Measurements from ENCODE around the gene CAMK2G.

The CAMK2G gene

DNA sequence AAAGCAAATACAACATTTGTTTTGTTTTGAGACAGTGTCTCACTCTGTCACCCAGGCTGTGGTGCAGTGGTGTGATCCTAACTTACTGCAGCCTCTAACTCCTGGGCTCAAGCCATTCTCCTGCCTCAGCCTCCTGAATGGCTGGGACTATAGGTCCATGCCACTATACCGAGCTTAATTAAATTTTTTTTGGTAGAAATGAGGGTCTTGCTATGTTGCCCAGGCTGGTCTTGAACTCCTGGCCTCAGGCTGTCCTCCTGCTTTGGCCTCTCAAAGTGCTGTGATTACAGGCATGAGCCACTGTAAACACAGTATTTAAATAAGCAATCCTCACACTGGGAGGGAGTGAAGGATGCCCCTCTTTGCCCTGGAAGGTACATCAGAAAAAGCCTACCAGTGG lies 4.0 kb upstream of the CAMK2G start:
- no peak for DNase-seq

DNA sequence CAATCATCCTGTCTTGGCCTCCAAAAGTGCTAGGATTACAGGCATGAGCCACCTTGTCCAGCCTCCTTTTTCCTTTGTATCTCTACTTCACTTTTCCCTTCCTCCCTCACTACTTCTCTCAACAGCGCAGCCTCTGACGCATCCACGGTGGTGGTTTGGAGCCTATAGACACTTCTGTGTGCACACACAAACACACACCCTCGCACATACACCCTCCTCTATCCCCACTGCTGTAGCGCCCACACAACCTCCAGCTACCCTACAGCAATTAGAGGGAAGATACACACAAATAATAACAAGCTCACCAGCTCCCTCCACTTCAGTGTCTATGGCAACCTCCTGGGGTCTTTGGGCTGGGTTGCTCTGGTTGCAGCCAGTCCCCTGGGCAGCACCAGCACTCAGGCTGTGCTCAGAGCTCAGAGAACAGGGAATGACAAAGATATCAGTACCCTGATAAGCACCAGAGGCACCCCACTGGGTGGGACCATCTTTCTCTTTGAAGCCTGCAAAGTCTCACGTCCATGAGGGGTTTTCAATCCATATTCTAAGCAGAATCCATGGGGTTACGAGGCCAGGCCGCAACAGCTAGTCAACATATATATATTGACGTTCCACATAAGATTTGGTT lies 3.3 kb upstream of the CAMK2G start:
- no peak for DNase-seq

DNA sequence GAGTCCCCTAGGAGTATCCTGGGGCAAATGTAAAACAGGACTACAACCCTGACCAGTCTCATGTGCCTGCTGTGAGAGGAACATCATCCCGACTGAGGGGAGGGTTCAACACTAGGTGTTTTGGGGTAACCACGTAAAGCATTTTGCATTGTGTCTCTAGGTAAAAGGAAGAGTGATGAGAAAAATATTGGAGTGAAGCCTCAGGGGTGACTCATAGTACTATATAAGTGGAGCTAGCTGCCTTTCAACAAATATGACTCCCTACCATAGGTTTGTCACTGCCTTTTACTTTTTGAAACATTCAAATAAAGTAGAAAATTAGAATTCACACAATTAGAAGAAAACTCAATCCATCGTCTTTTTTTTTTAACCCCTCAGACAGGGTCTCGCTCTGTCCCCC lies 2.6 kb upstream of the CAMK2G start:
- no peak for DNase-seq

DNA sequence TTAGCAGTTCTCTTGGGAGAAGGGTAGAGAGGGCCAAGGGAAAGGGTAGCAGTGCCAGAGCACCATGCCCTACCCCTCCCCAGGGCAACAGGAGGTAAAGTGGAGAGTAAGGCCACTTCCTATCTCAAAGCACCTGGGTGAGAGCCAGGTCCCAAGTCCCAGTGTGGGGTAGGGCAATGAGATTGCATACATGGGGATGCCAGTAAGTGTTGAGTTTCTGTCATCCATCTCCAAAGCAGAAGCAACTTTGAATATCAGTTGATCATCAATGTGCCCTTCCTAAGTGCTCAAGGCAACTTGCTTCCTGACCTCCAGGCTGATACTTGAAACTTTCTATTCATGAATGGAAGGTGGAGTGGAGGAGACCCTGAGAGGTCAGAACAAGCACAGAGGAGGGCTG lies 2.2 kb upstream of the CAMK2G start:
- no peak for DNase-seq

DNA sequence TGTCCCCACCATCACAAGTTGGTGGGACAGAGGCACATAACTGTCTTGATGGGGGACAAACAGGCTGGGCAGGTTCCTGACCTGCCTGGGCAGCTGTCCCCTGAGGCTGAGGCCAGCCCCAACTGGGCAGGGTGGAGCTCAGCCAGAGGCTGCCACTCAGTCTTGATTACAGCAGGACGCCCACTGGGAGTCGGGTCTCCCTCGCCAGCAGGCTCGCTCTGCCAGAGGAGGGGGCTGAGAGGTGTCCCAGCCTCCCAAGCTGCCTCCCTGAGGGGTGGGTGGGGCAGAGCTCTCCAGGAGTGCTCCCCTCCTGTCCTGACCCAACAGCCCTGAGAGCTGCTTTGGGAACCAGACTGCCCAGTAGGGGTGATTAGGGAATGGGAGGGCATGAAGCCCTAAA lies 1.8 kb upstream of the CAMK2G start:
- DNase-seq = no peak

DNA sequence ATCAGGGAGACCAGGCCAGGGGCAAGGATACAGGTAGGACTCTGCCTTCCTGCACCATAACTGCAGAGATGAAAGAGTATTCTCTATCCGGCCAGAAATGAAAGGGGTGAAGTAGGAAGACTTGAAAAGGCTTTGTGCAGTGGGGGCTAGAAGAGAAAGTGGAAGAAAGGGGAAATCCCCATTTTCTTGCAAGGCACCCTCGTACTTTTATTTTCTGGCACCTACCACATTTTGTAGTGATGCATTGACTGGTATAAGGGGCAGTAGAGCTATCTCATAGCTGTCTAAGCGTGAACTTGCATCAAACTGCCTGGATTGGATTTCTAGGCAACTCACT lies 752 bp upstream of the CAMK2G start:
- DNase-seq = peak; percentile 45

DNA sequence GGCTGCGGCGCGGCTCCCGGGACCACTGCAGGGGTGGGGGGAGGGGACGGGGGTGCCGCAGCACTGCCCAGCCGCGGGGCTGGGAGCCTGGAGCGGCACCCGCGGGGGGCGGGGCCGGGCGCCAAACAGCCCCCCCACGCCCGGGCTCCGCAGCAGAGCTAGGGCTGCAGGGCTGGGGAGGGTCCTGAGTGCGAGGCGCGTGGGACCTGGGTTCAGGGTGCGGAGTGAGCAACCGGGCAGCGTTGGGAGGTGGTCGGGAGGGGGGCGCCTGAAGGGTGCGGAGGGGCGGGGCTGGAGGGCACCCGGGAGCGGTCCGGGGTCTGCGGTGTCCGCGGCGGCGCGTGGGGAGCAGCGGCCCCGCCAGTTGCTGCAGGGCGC lies 528 bp downstream of the CAMK2G start:
- DNase-seq = no peak

DNA sequence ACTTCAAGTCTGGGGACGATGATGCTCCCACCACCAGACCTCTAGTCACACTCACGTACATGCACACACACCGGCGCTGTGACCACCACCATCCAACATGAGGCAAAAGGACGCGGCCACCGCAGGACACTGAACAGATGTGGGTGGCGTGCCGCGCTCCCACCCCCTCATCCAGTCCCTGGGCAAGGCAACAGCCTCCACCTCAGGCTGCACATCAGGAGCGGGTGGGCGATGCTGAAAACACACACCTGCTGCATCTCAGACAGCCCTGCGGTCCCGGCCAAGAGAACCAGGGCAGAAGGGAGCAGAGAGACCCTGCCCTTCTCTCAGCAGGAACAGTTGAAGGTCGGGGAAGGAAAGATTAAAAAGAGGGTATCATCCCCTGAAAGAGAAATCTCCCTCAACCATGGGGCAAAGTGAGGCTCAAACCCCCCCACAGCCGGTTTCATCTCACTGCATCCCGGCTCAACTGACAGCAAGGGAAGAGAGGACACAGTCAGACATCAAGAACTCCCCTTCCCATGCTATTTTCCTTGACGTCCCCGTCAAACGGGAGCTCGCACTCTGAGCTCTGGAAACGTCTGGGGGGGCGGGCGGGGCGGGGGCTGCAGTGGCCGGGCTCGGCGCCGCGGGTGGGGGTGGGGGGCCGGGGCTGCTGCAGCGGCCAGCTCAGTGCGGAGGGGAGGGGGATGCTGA lies 1.1 kb downstream of the CAMK2G start:
- no peak for DNase-seq

DNA sequence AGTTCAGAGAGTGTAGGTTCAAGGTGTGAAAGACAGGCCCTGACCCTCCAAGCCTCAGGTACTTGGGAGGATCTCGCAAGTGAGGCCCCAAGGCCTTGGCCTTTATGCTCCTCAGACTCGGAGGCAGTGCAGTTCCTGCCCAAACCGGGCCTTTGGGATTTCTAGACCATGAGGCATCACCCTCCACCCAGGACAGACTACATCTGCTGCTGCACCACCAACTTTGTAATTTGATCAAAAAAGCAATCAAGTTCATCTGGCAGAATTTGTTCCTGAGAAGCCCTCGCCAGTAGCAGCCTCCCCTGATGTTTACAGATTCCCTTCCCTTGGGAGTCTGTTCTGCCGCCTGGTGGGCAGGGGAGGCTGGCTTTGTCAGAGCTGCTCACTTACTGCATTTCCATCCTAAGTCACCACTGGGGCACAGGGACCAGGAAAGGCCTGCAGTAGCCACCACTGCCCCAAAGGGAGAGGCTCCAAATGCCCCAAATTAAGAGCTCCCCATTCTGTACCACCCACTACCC lies 2.1 kb downstream of the CAMK2G start:
- no peak for DNase-seq

DNA sequence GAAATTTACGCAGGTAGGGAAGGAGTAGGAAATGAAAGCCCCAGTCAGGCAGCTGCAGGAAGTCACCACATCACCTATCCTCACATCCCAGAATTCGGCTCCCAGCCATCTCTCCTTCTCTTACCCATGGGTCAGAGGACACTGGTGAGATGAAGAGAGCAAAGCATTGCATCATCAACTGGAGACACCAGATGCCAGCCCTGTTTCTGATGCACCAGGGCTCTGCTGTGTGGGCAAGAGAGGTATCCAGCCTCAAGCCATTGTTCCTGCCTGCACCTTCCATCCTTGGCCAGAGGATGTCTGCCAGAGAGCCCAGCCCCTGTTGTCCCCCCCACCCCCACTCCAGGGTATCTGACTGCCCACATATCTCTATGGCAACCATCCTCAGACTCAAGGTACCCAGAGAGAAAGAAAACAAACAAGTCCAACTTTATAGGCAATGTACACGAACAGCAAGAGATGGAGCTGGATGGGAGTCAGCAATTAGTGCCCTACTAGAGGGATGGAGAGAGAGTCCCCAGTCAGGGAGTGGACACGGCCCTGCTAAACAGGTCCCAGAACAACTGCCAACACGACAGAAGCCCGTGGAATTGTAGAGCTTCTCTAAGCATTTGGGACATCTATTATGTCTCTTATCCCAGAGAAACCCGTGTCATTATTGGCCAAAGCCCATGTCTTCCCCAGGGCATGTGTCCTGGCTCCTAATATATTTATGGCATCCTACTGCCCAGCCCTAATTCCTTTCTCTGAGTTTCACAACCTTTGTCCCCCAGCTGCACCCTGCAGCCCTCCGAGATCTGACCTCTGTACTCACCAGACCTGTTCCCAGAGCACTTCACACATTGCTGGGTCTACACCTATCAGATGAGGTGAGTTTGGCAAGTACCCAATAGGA lies 2.8 kb downstream of the CAMK2G start:
- no peak for DNase-seq

DNA sequence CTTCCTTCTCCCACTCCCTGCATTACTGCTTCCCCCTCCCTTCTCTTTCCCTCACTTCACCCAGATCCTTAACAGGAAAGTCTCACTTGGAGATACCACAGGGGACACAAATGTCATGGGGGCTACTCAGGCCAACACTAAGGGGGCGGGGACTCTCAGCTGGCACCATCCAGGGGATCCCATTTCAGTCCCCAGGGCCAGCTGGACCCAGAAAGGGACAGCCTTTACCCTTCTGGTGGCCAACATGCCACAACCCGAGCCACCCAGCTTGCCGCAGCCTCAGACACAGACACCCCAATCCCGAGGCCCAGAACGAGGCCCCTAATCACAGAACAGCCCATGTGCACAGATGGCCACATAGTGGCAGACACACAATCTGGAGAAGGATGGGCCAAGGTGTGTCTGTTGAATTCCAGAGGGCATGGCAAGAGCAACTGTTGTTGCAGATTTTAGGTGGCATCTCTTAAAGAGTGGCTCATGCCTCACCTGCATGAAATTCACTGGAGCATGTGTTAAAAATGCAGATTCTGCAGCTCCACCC lies 5.6 kb downstream of the CAMK2G start:
- DNase-seq = no peak

DNA sequence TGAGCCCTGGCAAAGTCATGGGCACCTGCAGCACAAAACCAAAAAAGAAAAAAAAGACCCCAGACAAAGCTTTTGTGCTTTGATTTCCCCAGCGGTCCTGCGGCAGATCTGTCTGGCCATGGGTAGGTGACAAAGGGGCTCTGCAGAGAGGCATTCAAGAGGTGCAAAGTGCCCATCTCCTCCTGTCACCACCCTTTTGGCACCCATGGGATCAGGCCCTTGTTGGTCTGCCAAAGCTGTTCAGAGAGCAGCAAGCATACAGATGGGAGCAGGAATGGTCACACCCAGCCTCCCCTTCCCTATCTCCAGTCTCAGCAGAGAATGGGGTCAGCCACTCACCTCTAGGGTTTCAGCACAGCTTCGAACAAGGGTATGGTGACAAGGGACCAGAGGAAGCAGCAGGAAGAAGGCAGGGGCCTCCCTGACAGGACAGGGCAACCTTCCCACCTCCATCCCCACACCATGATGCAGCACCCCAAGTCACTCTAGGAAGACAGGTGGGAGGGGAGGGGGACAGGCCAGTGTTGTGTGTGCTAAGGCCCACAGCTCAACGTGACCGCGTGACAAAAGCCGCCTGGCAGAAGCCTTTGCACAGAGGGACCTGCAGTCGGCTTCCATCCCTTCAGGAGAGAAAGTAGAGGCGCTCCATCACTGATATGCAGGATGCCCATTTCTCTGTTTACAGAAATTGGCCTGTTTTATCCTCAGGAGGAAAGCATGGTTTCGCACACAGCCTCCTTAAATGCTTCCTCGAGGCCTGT lies 6.3 kb downstream of the CAMK2G start:
- no peak for DNase-seq

DNA sequence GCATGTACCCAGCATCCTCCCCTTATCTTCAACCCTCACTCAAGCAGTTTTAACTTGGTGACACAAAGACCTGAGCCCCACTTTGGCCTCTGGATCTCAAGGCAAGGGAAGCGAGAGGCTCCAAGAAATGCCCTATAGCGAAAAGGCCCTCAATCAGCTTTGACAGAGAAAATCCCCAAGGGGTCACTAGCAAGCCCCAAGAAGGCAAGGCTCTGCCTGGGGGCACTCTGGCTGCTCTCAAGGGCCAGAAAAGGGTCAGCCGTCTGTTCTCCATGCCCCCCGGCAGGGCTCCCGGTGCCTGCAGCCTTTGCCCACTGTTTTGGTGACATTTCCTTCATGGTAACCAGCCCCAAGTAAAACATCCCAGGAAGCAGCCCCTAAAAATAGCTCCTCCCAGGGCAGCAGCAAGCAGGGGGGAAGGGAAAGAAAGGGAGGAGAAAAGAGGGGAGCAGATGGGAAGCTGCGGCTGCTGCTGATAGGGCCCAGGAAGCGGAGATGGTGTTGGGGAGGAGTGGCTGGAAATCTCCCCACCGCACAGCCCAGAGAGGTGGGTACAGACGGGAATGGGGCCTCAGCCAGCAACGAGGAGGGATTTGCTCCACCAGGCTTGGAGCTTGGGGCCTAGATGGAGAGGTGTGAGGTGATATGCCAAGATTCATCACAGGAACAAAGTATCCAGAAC lies 7.1 kb downstream of the CAMK2G start:
- DNase-seq = no peak

DNA sequence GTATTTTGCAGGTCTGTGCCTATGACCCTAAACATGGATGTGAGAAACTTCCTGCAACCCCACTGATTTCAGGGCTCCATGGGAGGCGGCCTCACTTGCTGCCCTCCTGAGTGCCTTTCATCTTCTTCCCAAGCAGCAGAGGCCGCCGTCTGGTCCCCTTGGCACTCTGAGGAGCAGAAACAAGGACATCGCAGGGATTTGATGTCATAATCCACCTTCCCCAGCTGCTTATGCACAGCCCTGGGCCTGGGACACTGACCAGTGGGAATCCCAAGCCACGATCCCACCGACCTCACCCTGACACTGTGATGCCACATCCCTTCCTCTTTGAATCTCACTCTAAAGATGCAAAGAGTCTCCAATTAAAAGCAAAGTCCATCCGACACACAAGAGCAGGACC lies 7.7 kb downstream of the CAMK2G start:
- no peak for DNase-seq

DNA sequence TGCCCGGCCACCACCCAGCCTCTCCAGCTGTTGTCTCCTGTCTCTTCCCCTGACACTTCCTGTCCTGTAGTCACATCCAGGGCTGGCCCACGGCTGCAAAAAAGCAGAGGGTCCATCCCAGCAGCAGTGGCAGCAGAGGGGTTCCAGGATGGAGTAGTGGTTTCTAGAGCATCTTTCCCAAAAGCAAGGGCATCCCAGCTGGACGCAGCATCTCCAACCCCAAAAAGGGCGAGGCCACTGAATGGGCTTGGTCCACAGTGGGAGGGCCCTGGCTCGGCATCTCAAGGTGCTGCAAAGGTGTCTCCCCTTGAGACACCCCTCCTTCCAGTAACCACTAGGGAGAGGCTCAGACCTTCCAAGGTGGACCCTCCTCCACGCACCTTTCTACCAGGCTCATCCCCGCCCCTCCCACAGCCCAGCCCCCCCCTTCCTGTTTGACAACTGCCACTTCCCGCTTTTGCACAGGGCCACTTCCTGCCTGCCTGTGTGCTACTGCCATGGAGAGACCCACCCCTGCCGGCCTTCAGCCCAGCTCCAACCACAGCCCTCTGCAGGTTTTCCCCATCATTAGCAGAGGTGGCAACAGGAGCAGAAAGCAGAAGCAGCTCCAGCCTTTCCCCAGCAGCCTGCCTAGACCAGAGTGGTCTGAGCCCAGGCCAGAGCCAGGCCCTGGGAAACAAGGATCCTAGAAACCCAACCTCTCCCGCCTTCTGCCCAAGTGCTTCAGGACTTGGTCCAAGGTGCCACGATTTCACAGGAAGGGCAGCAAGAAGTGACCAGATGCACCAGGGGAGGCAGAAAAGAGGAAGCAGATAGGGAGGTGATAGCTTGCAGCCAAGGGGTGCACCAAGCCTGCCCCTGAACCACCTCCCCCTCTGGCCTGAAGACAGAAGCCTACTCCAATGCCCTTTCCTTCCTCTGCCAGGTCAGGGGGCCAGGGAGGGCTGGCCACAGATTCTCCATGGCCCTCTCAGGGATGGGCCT lies 8.6 kb downstream of the CAMK2G start:
- peak; percentile 72 for DNase-seq

DNA sequence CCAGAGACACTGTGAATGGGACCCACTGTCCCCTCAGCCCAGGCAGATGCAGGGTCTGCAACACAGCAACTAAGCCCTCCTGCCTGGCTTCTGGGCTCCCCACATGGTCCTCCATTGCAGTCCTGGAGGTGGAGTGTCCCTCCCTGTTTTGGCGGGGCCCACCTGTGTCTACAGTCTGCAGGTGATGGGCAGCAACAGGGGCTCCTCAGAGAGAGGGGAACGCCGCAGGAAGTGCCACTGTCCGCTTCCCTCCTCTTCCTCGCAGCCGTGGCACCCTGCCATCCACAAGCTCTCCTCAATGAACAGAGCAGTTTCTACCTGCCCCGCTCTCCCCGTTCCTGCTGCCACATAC lies 9.3 kb downstream of the CAMK2G start:
- DNase-seq = no peak

DNA sequence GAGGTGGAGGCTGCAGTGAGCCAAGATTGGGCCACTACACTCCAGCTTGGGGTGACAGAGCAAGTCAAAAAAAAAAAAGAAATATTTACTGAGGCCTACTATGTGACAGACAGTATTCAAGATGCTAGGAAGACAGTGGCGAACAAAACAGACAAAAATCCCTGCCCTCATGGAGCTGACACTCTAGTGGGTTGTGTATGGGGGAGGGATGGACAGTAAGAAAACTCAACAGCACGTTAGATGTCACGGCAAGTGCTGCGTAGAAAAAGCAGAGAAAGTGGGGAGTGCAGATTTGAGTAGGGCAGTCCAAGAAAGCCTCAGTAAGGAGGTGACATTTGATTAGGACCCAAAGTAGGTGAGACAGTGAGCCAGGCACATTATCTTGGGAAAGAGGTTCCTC lies 10.1 kb downstream of the CAMK2G start:
- no peak for DNase-seq

DNA sequence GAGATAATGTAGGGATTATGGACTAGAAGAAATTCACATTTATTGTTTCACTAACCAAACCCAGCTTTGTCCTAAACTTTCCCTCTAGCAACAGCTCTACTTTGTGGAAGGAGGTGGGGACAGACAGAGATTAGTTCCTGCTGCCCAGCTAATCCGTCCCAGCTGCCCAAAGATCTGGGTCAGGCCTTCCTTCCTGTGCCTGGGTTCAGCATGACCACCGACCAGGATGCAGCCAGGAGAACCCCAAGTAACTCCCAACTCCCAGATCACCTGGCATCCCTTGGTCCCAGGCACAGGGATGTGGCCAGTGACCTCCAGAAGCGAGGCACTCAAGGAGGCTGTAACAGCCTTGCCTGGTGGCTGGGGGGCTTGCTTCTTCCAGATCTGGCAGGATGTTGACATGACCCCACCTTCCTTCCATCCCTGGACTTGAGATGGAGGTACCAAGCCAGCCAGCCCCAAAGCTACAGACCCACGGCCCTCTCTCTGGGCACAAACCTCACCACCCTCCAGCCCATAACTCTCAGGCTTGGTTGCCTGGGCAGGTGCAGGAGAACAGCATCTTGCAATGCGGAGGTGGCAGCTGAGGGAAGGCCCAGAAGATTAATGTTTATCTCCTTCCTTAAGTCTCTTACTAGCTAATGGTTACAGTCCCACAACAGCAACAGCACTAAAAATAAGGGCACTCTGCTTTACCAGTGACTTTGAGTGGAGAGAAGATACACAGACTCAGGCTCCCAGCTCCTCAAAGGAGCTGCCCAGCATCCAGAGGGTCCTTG lies 11.1 kb downstream of the CAMK2G start:
- DNase-seq = no peak

DNA sequence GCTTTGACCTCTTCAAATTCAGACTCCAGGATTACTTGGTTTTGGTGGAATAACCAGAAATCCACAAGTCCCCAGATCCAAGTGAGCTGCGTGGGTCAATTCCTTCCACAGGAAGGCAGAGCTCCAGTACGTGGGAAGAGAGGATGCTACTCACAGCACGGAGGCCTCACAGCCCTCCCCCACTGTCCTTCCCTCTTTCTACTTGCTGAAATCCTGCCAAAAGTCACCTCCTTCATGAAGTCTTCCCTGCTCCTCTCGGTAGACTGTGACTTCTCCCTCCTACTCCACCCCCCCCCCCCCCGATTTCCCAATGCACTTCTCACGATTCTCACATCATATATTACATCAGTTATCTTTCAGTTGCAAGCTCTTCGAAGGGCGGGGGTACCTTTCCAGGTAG lies 12.3 kb downstream of the CAMK2G start:
- no peak for DNase-seq

DNA sequence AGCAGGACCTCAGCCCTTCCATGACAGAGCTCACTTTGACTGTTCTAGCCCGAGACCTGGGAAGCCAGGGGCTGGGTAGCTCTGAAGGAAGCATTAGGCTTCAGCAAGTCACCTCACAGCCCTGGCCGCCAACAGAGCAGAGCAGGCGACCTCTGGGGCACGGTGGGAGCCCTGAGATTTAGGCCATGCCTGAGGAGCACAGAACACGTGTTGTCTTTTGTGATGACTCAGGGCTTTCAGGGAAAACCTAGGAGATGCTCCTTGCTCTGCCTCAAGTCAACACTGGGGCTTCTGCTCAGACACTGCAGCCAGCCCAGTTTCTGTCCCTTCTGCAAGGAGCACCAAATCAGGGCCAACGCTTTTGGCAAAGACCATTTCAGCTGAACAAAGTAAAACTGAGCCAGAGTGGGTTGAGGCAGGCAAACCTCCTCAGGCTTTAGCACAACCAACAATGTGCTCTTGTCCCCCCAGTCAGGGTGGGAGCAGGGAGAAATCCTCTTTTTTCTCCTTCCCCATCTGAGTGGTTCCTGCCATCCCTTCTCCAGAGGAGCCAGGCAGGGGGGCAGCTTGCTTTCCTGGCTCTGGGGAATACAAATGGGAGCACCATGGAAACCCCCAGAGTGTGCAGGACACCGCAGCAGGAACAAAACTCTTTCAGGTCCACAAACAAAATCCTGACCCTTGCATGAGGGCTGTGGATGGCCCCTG lies 14.4 kb downstream of the CAMK2G start:
- DNase-seq = no peak

All from CD4-positive, alpha-beta T cell treated with Interleukin-15 for 1 hour (primary cell).